GM21737 (cell line): ENCODE measurements around the gene MGAM2.

ENCODE experiments used
- ATAC-seq: cut with Tn5 transposase; IDR thresholded peaks from one replicate; pipeline ENCODE4 v1.9.1; 2021; ENCODE audit warnings: mild to moderate bottlenecking, moderate library complexity; ENCODE audit not compliant: unreplicated experiment

Gene MGAM2

DNA sequence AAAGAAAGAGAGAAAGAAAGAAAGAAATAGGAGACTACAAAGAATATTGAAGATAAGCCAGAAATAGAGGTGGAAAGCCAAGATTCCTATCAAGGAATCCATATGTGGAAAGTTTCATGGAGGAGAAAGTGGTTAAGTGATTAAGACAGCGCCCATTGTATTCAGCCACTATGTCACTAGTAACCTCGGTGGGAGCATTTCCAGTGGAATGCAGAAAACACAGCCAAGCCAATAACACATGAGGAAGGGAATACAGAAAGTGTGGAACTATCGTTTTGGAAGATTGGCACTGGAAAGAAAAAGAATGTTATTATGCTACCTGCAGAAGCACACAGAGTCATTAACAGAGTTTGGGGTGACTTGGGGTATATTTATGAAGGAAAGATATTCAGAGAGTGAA, 2.7 kb downstream of the MGAM2 start:
- no peak for ATAC-seq

DNA sequence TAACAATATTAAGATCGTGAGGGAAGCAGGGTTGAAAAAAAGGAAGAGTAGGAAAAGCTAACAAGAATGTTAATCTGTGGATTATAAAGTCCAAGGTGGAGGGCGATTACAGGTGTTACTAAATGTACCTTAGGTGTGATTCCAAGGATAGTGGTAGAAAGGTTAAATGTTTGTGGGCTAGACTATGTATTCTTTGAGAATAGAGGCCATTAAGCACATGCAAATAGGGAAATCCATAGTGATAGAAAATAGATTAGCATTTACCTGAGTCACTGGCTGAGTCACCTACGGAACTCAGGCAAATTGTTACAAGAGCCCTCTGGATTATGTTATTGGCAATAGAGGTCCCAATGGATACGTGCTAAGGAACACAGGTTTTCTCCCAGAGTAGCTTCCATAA, 9.0 kb downstream of the MGAM2 start:
- no peak for ATAC-seq

DNA sequence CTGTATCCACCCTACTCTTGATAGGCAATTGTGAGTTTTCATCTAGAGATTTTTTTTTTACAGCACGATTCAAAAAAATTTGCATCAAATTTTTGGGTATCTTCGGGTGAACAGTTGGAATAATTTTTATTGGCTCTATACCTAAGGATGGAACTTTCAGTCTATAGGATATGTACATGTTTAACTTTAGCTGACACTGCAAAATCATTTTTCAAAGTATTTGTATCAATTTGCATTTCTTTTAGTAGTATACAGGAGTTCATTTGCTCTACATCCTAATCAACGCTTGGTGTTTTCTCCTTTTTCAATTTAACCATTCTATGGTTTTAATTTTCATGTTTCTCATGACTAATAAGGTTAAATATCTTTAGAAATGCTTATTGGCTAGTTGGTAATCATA, 11.7 kb downstream of the MGAM2 start:
- ATAC-seq = no peak

DNA sequence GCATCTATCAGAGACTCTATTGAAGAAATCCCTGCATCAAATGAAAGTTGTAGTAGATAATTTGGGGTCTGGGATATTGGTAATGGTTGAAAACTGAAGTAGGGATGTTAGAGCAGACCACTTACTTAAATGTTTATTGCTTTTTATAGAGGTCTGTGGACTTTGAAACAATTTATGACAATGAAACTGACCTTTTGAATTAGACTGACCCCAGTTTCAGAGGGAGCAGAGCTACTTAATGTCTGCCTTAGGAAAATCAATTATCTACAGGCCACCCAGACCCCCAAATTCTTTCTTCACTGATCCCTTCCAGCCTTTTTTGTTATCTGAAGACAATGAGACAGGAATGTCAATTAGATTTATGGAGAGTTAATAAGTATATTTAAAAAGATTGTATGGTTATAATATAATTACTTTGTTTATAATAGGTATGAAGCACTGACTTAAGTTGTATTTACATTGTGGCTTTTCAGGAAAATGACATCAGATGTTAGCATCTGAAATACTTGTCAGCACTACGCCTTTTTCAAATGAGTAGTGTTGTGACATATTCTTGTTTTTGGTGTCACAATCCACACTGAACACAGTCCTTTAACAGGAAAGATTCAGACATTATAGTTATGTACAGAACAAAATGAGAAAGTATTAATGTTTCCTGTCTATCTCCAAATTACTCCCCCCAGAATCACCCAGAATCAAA, 13.9 kb downstream of the MGAM2 start:
- no peak for ATAC-seq

DNA sequence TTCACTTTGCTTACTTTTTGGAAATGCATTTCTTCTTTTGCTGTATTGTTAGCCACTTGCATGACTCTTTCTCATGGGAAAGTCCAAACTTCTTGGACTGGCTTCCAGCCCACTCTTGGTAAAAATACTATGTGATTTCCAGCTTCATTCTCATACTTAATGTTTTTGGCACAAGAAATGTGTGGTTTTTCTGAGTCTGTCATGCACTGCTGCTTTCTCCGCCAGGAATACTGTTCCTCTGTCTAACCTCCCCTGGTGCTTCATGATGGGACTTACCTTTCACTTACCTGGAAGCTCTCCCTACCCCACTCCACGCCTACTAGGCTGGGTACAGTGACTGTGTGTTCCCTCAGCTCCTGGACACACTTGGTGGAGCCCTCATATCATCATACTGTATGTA, 18.7 kb downstream of the MGAM2 start:
- no peak for ATAC-seq

DNA sequence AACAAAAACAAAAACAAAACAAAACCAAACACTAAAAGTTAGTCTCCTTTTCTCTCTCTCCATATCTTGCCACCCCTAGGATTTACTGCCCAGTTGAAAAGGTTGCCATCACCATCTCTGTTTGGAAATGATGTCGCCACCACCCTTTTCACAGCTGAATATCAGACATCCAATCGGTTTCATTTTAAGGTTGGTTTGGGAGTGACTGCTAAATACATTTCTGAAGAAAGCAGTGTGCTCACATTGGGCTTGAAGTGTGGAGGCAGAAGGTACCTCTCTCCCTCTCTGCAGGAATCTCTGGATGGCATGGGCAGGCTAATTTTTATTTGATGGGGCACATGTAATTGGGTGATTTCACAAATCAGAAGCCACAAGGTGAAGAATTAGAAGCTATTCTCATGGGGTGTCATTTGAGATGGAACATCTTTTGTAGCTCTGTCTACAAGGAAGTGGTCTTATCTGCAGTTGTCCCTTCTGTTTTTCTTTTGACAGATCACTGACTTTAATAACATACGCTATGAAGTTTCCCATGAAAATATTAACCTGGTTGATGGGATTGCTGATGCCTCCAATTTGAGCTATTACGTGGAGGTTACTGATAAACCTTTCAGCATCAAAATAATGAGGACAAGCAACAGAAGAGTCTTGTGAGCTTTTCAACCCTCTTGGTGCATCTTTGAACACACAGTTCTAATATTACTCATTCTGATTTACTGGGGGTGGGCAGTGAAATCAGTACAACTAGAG, 20.1 kb downstream of the MGAM2 start:
- no peak for ATAC-seq

DNA sequence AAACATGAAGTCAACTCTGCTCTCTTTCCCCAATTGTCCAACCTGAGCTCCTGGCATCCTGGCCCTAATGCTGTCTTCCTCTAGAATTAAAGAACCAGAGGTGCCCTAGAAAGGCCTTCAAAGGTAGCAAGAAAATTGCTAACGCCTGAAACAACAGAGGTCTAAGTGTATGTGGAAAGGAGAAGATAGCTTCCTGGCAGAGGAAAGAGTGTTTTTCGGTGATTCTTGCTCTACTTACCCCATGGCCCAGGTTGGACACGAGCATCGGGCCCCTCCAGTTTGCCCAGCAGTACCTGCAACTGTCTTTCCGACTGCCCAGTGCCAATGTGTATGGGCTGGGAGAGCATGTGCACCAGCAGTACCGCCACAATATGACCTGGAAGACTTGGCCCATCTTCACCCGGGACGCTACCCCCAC, 22.2 kb downstream of the MGAM2 start:
- no peak for ATAC-seq

DNA sequence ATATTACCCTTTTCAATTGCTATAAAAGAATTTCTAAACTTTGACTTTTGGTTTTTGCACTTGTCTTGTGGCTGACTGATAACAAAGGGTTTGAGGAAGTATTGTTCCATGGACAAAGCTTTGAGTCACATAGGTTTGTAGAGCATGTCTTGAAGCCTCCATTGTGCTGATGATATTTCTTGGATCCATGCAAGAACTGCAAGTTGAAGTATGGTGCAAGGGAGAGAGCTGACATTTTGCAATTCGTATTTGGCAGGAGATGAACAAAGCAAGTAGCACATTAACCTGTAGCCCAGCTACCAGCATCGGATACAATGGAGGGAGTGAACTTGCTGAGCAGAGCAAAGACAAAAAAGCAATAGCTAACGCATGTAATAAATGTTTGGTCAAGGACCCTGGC, 23.4 kb downstream of the MGAM2 start:
- ATAC-seq = no peak

DNA sequence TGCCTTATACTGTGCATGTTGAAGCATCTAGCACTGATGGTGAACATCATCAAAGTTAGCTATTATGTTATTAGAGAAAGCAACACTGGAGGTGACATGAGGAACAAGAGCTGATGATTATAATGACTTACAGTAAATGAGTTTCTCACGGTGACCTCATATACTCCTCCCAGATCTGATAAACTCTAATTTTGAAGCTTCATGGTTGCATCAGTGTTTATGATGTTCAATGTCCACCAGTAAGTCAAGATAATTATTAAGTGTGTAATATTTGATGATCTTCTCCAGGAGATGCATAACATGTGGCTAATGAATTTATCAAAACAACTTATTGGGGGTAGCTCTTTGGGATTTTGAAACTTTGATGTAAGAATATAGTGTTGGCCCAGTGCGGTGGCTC, 27.5 kb downstream of the MGAM2 start:
- no peak for ATAC-seq

DNA sequence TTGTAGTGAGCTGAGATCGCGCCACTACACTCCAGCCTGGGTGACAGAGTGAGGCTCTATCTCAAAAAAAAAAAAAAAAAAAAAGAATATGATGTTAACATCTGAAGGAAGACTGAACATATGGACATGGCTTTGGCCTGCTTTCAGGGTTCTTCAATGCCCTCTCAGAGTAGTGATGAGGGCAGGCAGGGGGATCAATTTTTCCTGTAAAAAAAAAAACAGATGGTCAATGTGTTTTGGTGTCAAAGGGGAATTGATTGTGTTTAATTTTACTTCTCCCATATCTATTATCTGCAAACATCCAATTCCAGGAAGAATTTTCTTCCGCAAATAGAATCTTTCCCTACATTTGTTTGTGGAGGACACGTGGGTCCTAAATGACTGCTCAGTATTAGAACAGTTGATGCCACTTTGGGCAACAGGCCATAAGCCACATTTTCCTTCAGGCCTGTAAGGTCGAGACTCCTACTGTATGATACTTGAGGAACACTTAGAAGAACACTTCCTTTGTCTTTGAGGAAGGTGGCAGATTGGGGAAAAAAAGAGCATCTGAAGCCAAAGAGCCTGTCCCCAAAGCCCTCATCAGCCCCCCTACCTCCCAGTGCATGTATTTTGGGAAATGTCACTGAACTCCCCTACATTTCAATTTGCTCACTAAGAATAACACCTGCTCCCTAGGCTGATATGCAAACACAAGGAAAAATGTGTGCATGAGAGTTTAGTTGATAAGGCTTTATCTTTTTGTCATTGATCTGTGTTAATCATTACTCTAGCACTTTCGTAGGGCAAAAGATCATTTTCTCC, 28.3 kb downstream of the MGAM2 start:
- no peak for ATAC-seq

DNA sequence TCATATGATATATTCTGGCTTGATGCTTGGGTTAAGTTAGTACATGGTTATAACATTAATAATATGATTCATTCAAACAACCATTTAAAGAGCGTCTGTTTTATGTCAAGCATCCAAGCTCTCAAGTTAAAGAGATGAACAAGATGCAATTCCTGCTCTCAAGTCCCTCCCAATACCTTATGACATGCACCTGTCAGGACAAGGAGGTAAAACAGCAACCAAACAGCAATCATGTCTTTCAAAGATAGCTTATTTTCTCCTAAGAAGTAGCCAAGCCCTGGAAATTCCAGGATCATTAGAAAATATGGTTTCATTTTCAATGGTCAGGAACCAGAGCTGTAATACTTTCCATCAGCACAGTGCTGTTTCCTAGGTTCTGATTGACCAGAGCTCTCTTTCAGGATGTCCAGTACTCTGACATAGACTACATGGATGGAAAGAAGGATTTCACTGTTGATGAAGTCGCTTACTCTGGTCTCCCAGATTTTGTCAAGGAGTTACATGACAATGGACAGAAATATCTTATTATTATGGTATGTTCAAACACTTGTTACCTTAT, 29.0 kb downstream of the MGAM2 start:
- ATAC-seq = no peak

DNA sequence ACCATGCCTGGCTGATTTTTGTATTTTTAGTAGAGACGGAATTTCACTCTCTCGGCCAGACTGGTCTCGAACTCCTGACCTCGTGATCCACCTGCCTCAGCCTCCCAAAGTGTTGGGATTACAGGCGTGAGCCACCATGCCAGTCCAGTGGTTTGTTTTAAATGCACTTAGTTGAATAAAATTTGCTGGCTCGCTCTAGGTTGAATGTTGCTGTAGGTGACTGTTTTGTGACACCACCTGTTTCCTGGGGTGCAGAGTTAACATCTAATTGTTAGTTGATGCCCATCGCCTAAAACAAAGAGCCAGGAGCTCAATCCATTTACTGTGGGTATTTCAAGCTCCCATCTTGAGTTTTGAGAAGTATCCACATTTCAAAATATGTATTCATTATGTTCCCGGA, 31.2 kb downstream of the MGAM2 start:
- ATAC-seq = no peak

DNA sequence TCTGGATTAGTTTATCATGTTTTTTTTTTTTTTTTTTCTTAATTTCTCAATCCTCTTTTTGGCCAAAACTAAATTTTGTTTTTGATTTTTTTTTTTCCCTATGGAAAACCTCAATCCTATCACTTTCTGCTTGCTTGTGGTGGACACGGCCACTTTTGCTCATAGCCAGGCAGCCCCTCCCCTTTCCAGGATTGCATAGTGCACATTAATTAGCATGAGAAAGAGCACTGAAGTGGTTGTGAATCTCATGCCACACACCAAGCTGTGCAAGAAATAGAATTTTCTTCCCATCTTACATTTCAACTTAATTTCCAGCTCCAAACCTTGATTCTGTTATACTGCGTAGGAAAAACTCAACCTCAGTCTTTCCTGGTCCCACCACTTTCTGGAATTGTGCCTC, 34.6 kb downstream of the MGAM2 start:
- no peak for ATAC-seq

DNA sequence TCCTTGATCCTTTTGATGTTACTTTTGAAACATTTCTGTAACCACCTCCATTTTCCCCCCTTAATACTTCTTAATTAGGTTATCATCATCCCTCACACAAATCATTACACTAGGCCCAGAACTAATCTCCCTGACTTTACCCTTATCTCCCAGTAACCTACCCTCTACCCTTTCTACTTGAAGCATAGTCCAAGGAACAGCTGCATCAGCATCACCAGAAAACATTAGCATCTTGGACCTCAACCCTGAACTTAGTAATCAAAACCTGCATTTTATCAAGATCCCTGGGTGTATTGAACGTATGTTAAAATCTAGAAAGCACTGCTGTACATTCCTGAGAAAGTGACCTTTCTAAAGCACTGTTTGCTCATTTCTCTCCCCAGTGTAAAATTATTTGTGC, 38.8 kb downstream of the MGAM2 start:
- no peak for ATAC-seq

DNA sequence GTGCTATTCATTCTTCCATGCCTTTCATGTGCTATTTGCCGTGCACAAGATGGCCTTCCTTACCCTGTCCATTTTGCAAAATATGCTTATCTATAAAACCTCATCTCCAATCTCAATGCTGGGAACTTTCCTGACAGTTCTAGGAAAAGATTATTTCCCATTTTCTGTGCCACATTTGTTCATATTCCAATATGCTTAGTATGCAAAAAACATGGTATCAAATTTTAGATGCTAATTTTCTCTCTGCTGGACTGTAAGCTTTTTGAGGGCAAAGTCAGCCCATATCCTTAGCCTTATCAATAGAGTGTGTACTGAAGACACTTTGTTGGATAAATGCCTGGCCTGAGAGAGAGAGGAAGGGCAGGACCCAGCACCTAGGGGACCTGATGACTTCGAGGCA, 39.4 kb downstream of the MGAM2 start:
- ATAC-seq = no peak

DNA sequence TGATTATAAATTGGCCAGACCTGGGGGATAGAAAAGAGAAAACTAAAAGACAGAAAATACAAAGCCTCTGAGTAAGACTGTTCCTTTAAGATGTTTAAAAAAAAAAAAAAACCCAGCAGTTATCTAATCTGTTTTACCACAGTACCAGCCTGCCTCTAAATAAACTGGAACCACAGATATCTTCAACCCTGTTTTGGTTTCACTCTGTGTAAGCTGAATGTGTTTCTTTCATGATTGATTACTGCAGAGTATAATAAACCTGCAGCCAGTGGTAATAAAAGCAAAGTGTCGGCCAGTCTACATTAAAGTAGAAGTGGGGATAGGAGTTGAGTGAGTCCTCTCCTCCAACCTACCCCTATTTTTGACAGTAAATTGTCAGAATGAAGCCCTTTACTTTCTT, 40.6 kb downstream of the MGAM2 start:
- ATAC-seq = no peak

DNA sequence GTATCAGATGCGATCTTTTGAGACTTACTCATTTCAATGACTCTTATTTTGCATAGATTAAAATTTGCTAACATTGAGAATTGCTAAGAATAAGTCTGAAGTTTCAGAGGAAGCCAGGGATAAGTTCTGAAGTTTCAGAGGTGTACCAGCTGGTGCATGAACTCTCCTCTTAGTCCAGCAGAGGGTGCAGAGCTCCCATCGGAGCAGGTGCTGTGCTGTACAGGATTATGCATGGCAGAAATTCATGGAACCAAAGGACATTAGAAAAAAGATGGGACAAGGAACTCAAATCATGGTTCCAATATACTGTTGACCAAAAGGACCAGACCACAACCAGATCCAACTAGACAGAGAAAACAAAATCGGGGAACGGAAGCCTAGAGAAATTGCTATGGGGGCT, 41.9 kb downstream of the MGAM2 start:
- ATAC-seq = no peak

DNA sequence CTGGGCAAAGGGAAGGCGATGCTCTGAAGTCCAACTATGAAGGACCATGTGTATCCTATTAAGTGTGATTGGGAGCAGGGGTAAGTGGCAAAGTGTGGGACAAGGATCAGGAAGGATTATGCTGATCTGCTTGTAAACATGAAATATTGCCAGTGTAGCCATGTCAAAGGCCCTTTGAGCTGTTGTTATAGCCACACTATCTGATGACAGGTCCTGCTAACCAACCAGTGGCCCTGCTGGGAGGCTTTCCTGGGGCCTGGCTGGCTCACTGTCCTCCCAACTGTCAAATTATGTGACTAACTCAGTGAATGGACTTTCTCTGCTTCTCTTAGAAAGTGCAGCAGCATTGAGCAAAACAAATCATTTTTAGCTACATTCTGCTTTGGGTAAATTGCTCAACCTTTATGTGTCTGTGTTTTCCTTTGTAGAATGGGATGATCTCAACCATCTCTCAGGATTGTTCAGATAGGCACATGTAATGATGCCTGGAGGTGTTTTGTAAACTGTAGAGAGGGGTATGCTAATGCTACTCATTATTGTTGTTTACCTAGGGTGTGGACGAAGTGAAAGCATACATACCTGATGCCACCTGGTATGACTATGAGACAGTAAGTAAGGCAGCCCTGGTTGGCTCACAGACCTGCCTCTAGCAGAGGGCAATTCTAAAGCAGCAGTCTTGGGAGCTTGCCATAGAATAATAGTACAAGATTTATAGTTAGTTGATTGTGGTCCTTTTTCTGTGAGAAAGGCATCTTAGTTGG, 47.4 kb downstream of the MGAM2 start:
- no peak for ATAC-seq

DNA sequence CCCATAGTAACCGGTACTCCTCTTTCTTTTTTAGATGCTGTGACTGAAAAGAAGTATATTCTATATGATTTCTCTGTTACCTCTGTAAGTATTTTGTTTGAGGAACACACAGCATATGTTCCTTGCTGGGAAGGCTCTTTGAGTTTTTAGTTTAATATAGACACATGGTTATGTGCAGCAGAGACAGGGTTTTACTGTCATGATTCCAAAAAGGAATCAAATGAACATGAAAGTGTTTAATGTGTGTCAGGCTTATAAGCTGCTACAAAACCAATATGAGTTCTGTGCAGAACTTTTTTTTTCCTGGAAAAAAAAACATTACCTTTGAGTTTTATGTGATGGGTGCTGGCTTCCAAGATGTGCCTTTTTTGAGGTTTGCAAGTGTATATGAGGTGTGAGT, 50.4 kb downstream of the MGAM2 start:
- no peak for ATAC-seq

DNA sequence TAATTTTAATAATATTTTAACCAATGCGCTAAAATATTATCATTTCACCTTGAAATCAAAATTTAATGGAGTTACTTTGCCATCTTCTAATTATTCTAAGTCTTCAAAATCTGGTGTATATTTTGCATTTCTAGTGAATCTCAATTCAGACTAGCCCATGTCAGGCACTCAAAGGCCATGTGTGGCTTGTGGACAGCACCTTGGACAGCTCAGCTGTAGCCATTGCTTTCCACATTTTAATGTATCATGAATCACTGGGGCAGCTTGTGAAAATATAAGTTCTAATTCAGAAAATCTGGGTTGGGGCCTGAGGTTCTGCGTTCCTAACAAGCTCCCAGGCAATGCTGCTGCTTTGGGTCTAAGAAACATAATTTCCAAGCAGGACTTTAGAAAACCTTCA, 57.2 kb downstream of the MGAM2 start:
- no peak for ATAC-seq

DNA sequence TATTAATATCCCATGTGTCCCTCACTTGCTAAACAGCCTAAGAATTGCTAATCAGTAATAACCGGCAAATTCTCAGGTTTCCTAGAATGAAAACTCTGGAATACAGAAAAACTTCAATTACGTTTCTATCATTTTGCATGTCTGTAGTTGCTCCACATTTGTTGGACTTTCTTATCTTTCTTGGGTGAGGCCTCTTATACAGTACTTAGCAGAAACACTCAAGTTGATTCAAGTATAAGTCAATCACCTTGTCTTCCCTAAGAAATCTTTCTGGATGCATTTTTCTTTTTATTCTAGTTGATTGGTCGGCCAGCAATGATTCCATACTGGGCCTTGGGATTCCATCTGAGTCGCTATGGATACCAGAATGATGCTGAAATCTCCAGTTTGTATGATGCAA, 61.4 kb downstream of the MGAM2 start:
- no peak for ATAC-seq
